BJ (cell line): ENCODE results near the gene FBXO3. TPM values are rescaled to one million over a fixed set of nuclear protein-coding genes. Genes with fewer than 3 reads are reported as not detected.

Source experiments
- CTCF ChIA-PET: fragments of 350-600 bp; formaldehyde crosslinking; extraction: SDS; loops from one replicate; lab custom pipeline; 2021; ENCODE audit warnings: antibody characterized with exemption, inconsistent platforms; lab: Yijun Ruan, JAX
- POLR2A ChIA-PET: fragments of 300-600 bp; sonication (Branson Sonifier 250); formaldehyde crosslinking; extraction: SDS; loops from one replicate; lab custom pipeline; 2021; ENCODE audit warnings: antibody characterized with exemption; lab: Charles Lee
- DNase-seq: peaks from one replicate; pipeline ENCODE4 v3.0.0-alpha.2; 2011; ENCODE audit warnings: low read depth
- H3K27me3 ChIP-seq: 2 replicates; pipeline ENCODE4 v1.6.0; 2011; ENCODE audit warnings: low read length; ENCODE audit not compliant: control insufficient read depth, insufficient read depth
- H3K36me3 ChIP-seq: 2 replicates; pipeline ENCODE4 v1.5.1; 2011; ENCODE audit warnings: low read length; ENCODE audit not compliant: control insufficient read depth, insufficient read depth
- H3K4me3 ChIP-seq: 2 replicates; pipeline ENCODE4 v1.5.1; 2011; ENCODE audit warnings: low read depth, mild to moderate bottlenecking, control low read depth, low read length
- CTCF ChIP-seq: IDR thresholded peaks from 2 replicates; pipeline ENCODE4 v1.5.1; 2011; ENCODE audit warnings: low read depth, mild to moderate bottlenecking, control low read depth, inconsistent platforms, low read length, moderate library complexity; ENCODE audit not compliant: insufficient read depth
- polyA plus RNA-seq: library from polyadenylated mRNA; depleted of rRNA; stranded (reverse); fragments of >200 nt; gene quantifications from 2 replicates; pipeline ENCODE4 v1.2.3, GENCODE V29; 2011

FBXO3 gene
- polyA plus RNA-seq, 1 experiment, result 22.8 TPM

GRCh38 chr11:33716243-33716642 is 58.1 kb downstream of the FBXO3 start:
- DNase-seq, result no peak
- Histone ChIP-seq H3K27me3 (no peaks in the 10 kb centered on the region), H3K36me3 (peaks cover 12% of the 10 kb centered on the region), H3K4me3 (no peak overlapping the region)
- POLR2A ChIA-PET, result interaction anchor here (0.6 kb wide), 1 partner anchor 13 kb away, joined by 3 read pairs; no protein-coding TSS in a partner anchor
- TF ChIP-seq CTCF, result peak; percentile 39
- CTCF ChIA-PET, result interaction anchor here (0.9 to 2.6 kb wide), 14 partner anchors 8 to 113 kb away, joined by 3 to 12 read pairs (median 6); partner anchors contain the start of gene CD59

GRCh38 chr11:33713856-33714398 is 60.4 kb downstream of the FBXO3 start:
- no peak for TF ChIP-seq CTCF
- ChIA-PET CTCF (interaction anchor here (2.2 to 2.5 kb wide), 2 partner anchors 10 to 28 kb away, joined by 9 read pairs; no protein-coding TSS in a partner anchor), POLR2A (no interaction called here)
- Histone ChIP-seq H3K4me3 (no peak overlapping the region), H3K36me3 (peaks cover 11% of the 10 kb centered on the region), H3K27me3 (no peaks in the 10 kb centered on the region)
- no peak for DNase-seq

DNA sequence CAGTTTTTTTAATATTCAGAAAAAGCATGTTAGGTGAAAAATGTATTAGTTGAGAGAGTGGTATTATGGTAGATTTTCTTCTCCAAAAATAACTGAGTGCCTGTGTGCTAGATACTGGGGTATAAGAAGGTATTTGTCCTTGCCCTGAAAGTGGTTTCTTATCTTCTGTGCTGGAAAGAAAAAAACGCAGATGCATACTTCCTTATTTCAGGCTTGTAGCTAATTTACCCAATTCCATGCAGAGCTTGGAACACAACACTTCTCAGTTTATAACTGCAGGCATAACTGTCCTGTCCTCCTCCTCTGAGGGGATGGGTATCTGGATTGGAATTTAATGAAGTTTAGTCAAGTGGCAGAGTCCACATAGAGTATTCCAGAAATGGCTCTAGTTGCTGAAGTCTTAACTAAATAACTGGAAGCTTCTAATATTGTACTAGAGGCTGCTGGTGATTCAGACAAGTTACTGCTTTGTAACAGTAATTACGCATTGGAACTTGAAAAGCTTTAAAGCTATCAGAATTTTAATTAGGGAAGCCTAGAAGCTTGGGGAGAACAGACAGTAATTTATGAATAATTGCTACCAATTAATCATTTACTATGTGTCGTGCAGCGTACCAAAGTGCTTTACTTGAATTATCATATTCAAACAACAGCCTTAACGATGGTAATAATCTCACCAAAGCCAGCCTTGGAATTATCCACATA is 61.0 kb downstream of the FBXO3 start:
- ChIA-PET CTCF (interaction anchor here (0.6 to 2.2 kb wide), 2 partner anchors 23 to 29 kb away, joined by 3 to 9 read pairs; no protein-coding TSS in a partner anchor), POLR2A (no interaction called here)
- no peak for DNase-seq
- Histone ChIP-seq H3K27me3 (no peaks in the 10 kb centered on the region), H3K36me3 (peaks cover 11% of the 10 kb centered on the region), H3K4me3 (no peak overlapping the region)
- TF ChIP-seq CTCF, result no peak

DNA sequence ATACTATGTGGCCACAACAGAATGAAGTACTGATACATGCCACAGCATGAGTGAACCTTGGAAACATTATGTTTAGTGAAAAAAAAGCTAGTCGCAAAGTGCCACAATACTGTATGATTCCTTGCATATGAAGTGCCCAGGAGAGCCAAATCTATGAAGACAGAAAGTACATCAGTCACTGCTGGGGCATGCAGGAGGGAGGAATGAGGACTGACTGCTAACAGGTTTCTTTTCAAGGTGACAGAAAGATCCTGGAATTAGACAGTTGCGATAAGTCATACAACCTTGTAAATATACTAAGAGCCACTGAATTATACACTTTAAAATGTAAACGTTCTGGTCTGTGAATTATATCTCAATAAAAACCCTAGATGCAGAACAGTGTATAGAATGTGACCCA is 61.9 kb downstream of the FBXO3 start:
- POLR2A ChIA-PET, result no interaction called here
- peaks cover 11% of the 10 kb centered on the region for H3K36me3 ChIP-seq
- no peaks in the 10 kb centered on the region for H3K27me3 ChIP-seq

More for the DNA sequence above, 61.9 kb downstream of the FBXO3 start:
- no peak for TF ChIP-seq CTCF
- no peak for DNase-seq
- H3K4me3 ChIP-seq, result no peak overlapping the region
- CTCF ChIA-PET, result no interaction called here
